Fibroblast of skin of back (primary cell): Measurements from ENCODE around the gene ZNF474.
A peak's percentile ranks its signal among the peaks of the same experiment; 100 is the strongest.

Experiments
- DNase-seq: peaks from one replicate; pipeline ENCODE4 v3.0.0-alpha.2; 2013

Gene ZNF474

DNA sequence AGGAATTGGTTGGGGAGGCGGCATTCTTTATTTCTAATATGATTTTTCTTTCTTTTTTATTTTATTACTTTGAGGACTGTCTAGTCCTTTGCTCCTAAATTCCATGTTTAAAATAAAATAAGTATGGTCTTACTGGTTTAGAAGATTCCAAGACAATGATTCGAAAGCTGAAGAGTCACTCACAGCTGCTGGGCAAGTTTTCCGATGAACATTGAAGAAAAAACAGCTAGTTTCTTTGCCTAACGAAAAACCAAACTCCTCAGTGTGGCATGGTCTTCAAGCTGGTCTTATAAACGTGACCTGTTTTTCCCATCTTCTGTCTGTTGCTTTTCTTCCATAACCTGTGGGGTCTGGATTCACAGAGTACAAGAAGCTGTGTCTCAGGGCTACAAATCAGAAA is 25.1 kb downstream of the ZNF474 start:
- DNase-seq = peak; percentile 74

DNA sequence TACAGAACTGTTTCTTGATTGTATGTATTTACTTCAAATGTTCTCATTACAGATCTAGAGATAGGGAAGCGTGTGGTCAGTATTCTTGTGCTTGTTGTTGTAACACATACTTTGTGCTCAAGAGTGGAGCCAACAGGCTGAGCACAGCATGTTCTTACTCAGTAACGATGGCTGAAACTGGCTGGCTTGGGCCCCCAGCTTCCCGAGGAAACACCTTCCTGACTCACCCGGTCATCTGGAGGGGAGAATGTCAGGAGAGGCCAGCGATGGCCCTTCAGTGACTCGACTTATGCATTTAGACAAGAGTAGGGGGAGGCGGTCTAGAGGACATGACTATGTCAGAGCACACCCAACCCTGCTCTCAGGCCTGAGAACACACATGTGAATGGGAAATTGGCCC is 25.6 kb downstream of the ZNF474 start:
- DNase-seq = peak; percentile 72

DNA sequence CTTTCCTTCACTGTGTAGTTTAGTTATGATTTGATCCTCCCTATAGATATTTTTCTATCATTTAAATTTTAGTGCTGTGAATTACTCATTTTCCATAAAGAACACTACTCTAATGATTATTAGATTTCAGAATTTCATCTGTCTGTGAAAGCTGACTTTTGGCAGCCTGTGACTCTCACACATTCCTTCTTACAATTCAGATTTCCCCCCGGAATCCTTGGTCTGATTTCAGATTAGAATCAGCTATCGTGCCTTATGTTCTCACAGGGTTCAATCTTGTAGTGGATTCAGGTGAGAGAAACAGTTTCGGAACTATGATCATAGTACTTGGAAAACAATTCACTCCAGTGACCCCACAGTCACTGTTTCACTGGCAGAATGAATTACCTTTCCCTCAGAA is 26.2 kb downstream of the ZNF474 start:
- DNase-seq = no peak

DNA sequence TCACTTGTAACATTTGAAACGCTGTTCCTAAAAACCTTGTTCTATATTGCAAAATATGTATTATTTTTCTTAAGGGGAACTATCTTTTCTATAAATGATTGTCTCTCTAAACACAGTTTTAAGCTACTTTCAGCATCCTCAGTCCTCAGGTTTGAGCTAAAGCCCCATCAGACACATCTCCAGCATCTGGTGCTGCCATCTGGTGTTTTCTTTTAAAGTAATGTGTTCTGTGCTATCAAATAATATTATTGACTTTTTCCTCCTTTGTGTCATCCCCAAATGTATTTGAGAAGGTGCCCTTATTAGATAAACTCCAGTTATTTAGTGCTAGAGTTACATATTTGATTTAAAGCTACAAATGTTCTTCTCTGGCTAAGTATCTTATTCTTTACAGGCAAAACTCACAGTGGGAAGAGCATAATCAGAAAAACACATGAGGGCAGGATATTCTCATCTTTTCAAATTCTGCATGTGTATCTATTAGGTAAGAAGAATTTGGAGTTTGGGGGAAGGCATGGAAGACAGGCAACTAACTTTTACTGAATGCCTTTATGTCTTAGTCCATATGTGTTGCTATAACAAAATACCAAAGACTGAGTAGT is 27.5 kb downstream of the ZNF474 start:
- peak; percentile 74 for DNase-seq

DNA sequence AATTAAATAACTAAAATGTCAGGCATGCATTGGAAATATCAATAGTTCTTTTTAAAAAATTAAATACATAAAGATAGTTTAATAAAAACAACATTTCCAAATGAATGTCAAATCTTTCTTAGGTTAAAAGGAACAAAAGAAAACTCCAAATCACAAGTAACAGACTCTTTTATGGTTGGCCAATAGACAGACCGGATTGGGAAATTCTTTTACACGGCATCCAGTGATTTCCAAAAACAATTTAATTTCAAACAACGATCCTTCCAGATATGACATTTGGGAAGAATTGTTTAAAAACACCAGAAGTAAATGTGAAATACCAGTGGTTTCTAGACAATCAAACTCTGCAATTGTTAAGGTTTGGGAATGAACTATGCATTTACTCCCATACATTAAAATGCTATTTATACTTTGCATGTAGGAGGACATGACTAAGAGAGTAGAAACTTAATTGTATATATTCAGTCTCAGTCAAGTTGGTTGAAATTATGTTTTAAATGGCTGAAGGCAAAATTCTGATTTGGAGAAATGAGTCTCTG is 32.8 kb downstream of the ZNF474 start:
- peak; percentile 37 for DNase-seq

DNA sequence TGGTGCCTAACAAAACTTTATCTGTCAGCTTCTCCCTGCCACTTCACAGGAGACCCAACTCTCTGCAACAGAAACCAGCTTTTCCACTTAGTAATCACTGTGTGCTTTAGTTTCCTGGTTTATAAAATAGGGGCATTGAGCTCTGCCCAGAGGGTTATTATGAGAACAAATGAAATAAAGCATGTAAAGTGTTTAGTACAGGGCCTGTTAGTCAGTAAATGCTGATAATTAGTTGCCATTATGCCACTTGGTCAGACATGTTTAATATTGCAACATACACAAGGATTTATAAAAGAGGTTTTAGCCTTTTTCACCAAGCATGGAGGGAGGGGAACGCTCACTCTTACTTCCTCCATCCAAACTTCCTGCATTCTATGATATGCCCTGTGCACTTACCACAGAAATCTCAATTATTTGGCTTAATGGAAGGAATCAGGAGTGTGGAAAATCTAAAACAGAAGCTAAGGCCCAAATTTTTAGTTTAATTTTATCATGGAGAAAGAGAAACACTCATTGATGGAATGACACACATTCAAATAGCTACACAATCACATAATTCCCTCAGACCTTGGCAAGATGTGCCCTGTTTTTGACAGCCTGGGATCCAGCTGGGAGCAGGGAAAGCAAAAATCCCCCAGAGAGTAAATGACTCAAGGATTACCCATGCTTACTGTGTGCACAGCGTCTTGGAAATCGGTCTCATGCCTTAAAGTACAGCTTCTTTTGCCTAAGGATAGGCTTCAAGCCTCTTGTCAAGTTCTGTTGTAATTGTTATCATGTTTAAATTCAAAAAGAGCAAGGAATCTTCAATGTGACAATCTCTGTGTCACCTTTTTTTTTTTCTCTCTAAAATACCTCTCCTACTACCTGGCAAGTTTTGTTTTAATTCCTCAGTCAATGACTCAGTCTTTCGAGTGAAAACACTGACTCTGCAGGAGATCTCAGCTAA is 34.0 kb downstream of the ZNF474 start:
- DNase-seq = peak; percentile 99

DNA sequence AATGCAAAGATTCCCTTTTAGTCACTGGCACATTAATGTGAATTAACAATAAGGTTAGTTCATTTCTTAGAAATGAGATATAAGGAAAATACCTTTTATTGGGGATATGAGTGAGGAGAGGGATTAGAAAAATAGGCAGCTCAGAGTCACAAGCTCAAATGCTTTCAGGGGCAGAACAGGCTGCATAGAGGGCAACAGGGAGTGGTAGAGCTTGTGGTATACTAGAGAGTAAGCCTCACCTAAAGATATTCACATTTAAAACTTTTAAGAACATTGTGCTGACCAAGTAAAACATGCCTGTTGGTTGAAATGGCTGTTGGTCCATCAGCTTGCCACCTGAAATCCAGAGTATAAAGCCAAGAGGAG is 34.7 kb downstream of the ZNF474 start:
- no peak for DNase-seq

DNA sequence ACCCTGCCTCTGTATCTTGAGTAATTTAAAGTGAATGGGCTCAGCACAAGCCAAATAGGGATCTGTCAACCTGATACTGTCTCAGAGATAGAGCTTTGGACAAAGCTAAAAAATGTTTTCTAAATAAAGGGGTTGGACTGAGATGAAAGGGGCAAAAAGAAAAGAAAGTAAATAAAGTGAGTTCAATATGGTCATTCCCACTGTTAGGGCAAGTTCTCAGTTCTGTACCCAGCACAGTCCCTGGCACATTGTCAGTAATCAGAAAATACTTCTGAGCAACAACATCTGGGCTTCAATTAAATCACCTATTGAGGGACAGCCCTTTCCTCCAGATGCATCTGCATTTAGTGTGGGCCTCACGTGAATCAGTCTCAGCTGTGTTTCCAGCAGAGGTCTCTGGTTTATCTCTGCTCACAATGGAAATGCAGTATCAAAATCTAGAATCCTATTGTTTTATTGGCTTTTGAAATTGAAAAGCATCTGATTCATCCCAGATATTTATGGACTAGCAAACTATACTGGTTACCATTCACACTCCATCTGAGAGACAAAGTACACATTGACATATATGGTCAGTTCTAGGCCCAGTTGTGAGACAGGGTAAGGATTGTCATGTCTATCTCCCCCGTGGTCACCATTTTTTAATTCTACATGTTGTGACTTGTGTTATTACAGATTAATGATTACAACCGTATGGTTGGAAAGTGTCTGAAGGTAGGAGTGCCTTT is 35.6 kb downstream of the ZNF474 start:
- no peak for DNase-seq

DNA sequence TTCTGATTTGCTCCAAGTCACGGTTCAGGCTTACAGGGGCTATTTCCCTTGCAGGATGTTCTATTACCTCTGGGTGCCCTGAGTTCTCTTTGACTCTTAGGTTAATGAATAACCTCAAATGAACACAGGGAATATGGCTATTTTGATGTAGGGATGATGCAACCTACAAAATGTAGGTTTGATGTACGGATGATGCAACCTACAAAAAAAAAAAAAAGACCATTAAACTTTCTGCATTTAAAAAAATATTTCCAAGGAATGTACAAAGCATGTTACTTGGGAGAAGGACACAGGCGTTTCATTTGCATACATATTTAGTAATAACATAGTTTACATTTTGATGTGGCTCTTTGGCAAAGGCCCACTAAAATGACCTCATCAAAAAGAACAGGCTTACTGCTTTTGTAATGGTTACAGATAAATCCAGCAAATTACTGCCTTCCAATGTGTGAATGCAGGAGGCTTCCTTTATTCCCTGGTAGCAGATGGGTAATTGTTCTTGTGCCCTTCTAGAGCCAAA is 36.3 kb downstream of the ZNF474 start:
- peak; percentile 92 for DNase-seq

DNA sequence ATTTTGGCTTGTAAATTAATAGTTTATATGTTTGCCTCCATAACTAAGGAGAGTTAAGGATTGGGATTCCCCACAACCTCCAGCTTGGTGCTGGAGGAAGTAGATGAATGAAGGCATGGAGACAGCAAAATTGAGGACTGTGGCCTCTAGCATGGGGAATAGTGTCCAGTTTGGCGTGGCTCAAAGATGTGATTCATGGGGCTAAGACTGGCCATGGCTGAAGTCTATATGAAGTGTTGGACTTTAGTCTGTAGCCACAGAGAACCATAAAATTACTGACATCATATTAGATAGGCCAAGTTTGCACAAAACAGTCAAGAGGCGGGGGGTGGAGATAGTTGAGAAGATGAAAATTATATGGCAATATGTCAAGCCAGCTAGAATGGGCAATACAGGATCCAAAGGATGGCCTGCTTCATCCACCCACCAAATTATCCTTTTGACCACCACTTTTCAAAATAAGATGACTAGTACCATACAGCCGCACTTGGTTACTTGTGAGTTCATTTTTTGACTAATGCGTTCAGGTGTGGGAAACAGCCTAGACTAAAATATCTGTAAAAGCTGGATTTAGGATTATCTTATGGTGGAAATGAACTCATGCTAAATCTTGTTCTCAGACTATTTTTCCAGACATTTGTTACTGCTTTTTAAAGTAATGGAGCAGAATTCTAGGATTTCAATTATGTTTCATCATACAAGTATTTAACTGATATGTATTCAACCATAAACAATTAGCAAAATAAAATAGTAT is 40.2 kb downstream of the ZNF474 start:
- no peak for DNase-seq

DNA sequence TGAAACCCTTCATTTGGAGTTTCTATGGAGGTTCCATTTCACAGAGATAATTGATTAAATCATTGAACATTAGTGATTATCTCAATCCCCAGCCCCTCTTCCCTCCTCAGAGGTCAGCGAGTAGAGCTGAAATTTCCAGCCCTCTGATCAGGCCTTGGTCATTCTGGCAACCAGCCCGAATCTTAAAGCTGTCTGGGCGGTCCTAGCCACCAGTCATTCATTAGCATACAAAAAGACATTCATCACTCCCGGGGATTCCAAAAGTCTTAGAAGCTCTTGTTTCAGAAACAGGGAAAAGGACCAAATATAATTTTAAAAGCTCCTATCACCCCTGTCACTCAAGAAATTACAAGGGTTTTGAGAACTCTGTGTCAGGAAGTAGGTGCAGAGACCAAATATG is 41.3 kb downstream of the ZNF474 start:
- DNase-seq = peak; percentile 60

DNA sequence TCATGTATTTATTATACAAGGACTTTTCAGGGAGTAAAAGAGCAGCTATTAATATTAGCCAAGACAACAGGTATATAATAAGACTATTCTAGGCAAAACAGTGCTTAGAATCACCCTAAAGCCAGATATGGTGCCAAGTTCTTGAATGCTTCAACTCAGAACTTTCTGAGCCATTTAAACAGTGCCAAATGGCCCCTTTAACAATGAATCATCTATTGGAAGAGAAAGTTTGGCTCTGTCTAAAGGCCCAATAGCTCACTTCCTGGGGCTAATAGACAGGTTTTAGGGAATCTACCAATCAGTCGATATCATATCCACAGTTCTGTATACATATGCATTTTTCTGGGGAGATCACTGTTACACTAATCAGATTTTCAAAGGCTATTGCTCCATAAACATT is 42.9 kb downstream of the ZNF474 start:
- DNase-seq = no peak

DNA sequence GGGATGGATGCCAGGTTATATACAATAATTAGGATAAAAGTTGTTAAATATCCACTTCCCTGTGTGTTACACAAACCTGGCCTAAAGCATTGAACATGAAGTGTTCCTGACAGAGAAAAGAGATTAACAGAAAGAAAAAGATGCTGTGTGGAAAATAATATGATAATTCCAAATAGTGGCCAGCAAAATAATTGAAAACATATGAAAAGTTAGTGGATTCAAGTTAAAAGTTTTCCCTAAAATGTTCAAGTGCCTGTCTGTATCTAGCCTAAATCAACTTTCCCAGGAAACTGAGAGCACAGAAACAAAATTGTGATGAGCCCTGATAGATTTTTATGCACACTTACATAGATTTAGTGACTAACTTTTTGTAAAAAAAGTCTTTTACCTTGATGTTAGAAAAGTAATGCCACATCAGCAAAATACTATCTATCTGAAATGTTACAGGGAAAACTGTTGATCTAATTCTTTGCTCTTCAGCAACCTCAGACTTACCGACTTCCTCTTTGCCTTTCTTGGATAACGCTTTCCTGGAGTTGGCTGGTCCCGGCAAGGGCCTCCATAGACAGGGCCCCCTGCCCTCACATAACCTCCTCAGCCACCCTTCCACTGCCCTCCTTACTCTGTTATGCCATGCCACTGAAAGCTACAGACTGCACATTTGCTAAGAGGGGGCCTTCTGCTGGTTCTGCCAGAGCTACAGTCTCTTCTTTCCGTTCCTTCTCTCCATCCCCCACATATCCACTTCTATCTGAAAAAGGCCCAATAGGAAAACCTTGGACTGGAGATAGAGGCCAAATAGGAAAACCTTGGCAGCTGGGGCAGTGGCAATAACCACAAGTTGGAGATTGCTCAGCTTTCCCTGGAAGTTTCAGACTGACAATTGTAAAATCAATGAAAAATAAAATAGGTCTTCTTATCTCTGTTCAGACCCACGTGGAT is 44.4 kb downstream of the ZNF474 start:
- no peak for DNase-seq

DNA sequence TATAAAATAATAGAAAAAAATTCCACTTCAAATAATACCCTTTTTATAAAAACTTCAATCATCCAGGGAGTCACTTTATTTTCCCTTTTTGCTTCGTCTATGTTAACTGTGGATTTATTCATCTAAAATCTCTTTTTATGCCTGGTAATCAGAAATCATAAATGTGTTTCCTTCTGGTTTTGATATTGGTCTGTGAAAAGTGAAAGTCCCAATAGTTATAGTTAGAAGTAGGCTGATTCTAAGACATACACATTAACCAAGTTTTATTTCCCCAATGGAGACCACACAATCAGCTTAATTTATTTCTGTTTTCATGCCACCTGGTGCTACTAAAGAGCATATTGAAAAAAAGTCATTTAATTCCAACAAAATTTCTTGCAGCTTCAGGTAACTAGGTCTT is 45.7 kb downstream of the ZNF474 start:
- no peak for DNase-seq

DNA sequence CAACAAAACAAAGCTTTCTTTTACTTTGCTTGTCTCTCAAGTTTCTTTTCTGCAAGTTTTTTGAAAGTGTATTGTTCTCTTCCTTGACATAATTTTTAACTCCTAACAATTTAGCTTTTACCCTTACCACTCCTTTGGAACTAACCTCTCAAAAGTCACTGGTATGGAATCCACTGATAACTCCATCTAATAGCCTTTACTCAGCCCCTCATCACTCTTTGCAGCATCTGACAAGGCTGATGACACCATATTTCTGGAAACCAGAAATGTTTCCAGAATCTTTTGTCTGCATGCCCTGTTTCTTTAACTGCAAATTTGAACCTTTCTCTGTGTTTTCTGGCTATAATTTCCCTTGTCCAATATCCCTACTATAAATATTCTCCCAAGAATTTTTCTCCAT is 46.5 kb downstream of the ZNF474 start:
- DNase-seq = no peak

DNA sequence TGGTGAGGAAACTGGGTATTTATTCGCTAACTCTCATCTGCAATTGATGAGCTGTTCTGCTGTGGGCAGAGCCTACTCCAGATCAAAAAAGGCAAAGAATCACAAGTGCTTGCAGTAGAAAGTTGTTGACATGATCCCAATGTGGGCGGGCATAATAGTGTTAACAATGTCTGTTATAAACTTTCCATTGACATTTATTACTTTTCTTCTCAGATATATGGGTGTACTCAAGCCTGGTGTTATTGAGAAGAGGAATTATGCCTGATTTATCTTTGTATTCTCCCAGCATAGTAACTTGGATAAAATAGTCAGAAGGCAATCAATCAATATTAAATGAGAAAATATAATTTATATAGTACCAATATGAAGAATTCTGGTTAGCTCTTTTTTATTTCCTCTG is 47.8 kb downstream of the ZNF474 start:
- DNase-seq = no peak

DNA sequence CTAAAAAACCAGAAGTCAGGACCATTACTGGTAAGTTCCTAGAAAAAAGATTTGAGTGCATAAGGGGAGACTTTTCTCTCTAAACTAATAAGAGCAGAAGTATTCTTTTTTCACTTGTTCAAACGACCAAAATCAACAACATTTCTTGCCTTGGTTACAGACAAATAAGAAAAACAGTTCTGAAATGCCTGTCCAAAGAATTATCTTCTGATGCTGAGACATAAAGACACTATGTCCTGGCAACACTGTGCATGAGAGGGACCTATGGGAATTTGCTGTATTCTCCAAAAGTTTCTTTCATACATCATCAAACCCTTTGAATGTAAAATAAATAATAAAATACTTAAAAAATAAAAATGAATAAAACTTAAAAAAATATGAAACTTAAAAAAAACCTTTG is 50.4 kb downstream of the ZNF474 start:
- no peak for DNase-seq

DNA sequence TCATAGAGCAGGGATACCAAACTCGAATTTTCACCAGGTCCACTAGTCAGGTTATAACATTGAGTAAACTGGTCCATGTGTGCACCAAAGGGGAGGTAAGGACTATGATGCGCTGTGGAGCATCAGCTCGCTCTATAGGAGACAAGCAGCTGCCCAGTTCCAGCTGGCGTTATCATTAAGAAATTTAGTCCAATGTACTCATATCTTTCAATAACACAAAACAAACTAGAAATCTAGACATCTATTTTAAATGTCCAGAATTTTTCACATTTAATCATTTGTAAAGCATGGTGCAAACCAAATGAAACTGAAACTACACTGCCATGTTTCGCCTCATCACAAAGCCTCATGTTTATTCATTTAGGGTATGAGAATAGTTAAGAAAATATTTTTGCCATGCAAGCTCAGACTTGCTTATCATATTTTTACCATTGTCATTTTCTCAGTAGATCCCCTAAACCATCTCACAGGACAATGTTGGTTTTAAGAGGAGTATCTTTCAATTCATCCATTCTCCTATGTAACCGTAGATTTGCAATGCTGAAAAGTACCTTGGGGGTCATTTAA is 50.9 kb downstream of the ZNF474 start:
- DNase-seq = no peak

DNA sequence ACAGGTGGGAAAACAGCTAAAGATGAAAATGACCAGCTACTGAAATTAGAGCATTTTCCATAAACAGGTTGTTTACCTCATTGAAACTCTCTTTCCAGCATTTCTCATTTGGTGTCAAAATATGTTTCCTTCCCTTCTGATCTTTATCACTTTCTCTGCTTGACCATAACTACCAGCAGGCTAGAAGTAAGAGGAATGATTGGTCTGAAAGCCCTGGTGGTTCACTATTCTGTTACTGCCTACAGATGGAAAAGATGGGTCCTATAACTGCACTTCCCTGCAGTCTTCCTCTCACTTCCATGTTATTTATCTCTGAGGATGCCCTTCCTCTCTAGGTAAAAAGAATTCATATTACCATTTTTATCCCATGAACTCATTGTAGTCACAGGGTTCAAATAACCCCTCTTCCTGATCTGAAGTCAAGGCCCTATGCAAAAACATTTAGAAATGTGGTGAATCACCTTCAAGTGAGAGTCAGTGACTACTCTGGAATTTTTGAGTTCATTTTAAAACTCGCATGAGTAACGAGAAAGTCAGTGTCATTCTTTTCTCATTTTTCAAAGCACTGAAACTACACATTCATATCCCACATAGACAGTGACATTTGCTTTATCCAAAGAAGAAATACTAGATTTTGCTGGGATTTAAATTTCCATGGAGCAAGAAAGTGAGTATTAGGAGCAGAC is 51.7 kb downstream of the ZNF474 start:
- peak; percentile 96 for DNase-seq

DNA sequence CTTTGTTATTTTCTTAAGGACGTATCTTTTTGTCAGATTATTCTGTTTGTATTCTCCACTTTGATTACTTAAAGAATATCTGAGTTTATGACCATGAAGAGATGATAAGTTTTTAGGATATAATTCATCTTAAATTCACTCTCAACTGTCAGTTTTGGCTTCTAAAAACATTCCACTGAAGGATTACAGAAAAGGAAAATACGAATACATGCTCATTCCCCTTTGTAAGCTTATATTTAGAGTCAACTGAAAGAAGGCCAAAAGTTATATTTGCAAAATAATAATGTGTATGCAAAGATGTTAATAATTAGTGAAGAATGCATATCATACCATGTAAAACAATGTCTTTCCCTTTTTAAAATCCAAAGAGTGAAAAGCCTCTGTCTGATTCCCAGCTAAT is 52.5 kb downstream of the ZNF474 start:
- peak; percentile 27 for DNase-seq
